Measurements from ENCODE around the gene PAPPA.

DNA sequence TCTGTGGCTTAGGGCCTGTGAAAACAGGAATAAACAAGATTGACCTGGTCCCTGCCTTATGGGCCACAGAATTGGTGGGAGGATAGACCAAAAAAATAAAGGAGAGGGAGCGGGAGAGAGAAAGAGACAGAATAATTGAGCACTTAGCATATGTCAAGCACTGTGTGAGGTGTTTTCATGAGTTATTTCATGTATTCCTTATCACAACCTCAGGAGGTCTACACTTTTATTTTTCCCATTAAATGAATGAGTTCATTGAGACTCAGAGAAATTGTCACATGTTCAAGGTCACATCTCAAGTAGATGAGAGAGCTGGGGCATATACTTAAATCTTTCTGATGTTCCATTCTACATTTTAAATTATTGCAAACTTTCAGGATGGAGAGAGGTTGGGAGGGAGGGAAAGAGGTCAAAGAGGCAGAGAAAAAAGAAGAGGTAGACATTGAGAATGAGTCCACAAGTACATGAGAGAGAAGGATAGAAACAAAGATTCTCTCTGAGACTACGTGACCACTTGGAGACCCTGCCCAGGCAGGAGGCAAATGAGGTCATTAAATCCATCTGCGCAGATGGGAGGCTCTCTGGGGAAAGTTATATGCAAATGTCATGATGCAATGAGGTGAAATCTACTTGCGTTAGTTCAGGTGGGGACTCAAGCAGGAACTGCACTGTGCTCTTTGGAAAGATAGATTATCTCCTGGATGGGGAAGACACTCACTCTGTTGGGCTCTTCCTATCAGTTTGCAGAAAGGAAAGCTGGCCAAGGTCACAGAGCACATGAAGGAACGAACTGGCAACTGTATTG lies 241.5 kb downstream of the PAPPA start:
- TF ChIP-seq, protein P1, sequence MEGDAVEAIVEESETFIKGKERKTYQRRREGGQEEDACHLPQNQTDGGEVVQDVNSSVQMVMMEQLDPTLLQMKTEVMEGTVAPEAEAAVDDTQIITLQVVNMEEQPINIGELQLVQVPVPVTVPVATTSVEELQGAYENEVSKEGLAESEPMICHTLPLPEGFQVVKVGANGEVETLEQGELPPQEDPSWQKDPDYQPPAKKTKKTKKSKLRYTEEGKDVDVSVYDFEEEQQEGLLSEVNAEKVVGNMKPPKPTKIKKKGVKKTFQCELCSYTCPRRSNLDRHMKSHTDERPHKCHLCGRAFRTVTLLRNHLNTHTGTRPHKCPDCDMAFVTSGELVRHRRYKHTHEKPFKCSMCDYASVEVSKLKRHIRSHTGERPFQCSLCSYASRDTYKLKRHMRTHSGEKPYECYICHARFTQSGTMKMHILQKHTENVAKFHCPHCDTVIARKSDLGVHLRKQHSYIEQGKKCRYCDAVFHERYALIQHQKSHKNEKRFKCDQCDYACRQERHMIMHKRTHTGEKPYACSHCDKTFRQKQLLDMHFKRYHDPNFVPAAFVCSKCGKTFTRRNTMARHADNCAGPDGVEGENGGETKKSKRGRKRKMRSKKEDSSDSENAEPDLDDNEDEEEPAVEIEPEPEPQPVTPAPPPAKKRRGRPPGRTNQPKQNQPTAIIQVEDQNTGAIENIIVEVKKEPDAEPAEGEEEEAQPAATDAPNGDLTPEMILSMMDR (IDR thresholded peaks at IDR 0.05) = no peak
- TF ChIP-seq POLR2AphosphoS5 (IDR thresholded peaks at IDR 0.05) = no peak
- no peak for TF ChIP-seq EP300 (IDR thresholded peaks at IDR 0.05)
- no peak for TF ChIP-seq POLR2A (IDR thresholded peaks at IDR 0.05)

Measured in suprapubic skin (tissue), 4 donors.